Keratinocyte (primary cell): ENCODE measurements around the gene GLYATL1. TPM values are rescaled to one million over a fixed set of nuclear protein-coding genes. Genes with fewer than 3 reads are reported as not detected.

Source experiments
- DNase-seq: peaks from one replicate; pipeline ENCODE4 v3.0.0-alpha.2; 2011; ENCODE audit warnings: low read depth, missing footprints, low spot score
- FAIRE-seq: peaks from 2 replicates; lab custom pipeline; 2011; peaks lifted over from hg19 to GRCh38; lab: Jason Lieb, UNC
- H2AFZ ChIP-seq: 2 replicates; pipeline ENCODE4 v1.6.0; 2012; ENCODE audit warnings: low read length, control low read depth, inconsistent platforms; ENCODE audit not compliant: control insufficient read depth
- H3K27ac ChIP-seq: 2 replicates; pipeline ENCODE4 v1.5.1; 2011; ENCODE audit warnings: low read length; ENCODE audit not compliant: control insufficient read depth, insufficient read depth
- H3K27me3 ChIP-seq: 3 replicates; pipeline ENCODE4 v1.6.0; 2011; ENCODE audit warnings: low read length; ENCODE audit not compliant: control insufficient read depth, insufficient read depth; ENCODE audit errors: extremely low read depth
- H3K36me3 ChIP-seq, 2 experiments: 2 replicates in 1 of 2; 3 replicates in 1 of 2; pipeline ENCODE4 v1.5.1; 2011; ENCODE audit warnings: low read length in 2 of 2, mild to moderate bottlenecking in 1 of 2; ENCODE audit not compliant: control insufficient read depth in 2 of 2, insufficient read depth in 2 of 2; ENCODE audit errors: extremely low read depth in 1 of 2
- H3K4me1 ChIP-seq: 3 replicates; pipeline ENCODE4 v1.5.1; 2011; ENCODE audit warnings: low read length; ENCODE audit not compliant: control insufficient read depth, insufficient read depth; ENCODE audit errors: extremely low read depth
- H3K4me2 ChIP-seq: 3 replicates; pipeline ENCODE4 v1.6.0; 2011; ENCODE audit warnings: low read depth, low read length; ENCODE audit not compliant: control insufficient read depth, insufficient read depth; ENCODE audit errors: extremely low read depth
- H3K4me3 ChIP-seq, 3 experiments: fragments of 200-600 bp in 1 of 3; sonication (generic) in 1 of 3; 2 replicates in 2 of 3; 3 replicates in 1 of 3; pipeline ENCODE4 v1.5.1; 2011 to 2016; ENCODE audit warnings: low read length in 3 of 3, mild to moderate bottlenecking in 3 of 3, control low read depth in 2 of 3, inconsistent platforms in 1 of 3, low read depth in 1 of 3, mixed read lengths in 1 of 3, mixed run types in 1 of 3, moderate library complexity in 1 of 3; ENCODE audit not compliant: control insufficient read depth in 2 of 3, insufficient read depth in 2 of 3; ENCODE audit errors: extremely low read depth in 1 of 3
- H3K79me2 ChIP-seq: 2 replicates; pipeline ENCODE4 v1.6.0; 2012; ENCODE audit warnings: low read length; ENCODE audit not compliant: control insufficient read depth, insufficient read depth
- H3K9ac ChIP-seq: 3 replicates; pipeline ENCODE4 v1.6.0; 2011; ENCODE audit warnings: low read length; ENCODE audit not compliant: control insufficient read depth, insufficient read depth; ENCODE audit errors: extremely low read depth
- H3K9me1 ChIP-seq: 3 replicates; pipeline ENCODE4 v1.6.0; 2011; ENCODE audit warnings: low read length; ENCODE audit not compliant: control insufficient read depth, insufficient read depth; ENCODE audit errors: extremely low read depth
- H3K9me3 ChIP-seq: 2 replicates; pipeline ENCODE4 v1.5.1; 2012; ENCODE audit warnings: low read depth, low read length; ENCODE audit not compliant: control insufficient read depth
- H4K20me1 ChIP-seq: 3 replicates; pipeline ENCODE4 v1.6.0; 2011; ENCODE audit warnings: low read length; ENCODE audit not compliant: control insufficient read depth, insufficient read depth; ENCODE audit errors: extremely low read depth
- EZH2 ChIP-seq: IDR thresholded peaks from one replicate; pipeline ENCODE4 v1.6.1; 2012; ENCODE audit warnings: inconsistent platforms, mild to moderate bottlenecking, low read length, moderate library complexity
- dilution Hi-C: fragments of 300-500 bp; cut with MboI; formaldehyde crosslinking; loops from one replicate; pipeline ENCODE4 v1.7.0; 2020; ENCODE audit warnings: low sequenced_read_pairs; ENCODE audit not compliant: extremely low pct_ligation_motif_present
- polyA plus RNA-seq, 5 experiments: library from polyadenylated mRNA; depleted of rRNA in 3 of 5; stranded (reverse) in 3 of 5; stranded (forward) in 1 of 5; unstranded in 1 of 5; fragments of >200 nt; gene quantifications; 1 replicate in 1 of 5; 2 replicates in 3 of 5; 3 replicates in 1 of 5; pipeline versions ENCODE4 v1.2.1 to v1.2.3, GENCODE V29; 2011 to 2012; ENCODE audit warnings: missing spikeins in 2 of 5, low read depth in 1 of 5, low replicate concordance in 1 of 5
- TF ChIP-seq, protein P1 (sequence below), 3 experiments: IDR thresholded peaks in 1 of 3; conservative IDR thresholded peaks in 1 of 3; optimal IDR thresholded peaks in 1 of 3; 2 replicates in 2 of 3; 3 replicates in 1 of 3; pipeline versions ENCODE3 to v1.5.1; 2011; ENCODE audit warnings: low read length in 3 of 3, mild to moderate bottlenecking in 3 of 3, moderate library complexity in 2 of 3, control low read depth in 1 of 3, inconsistent platforms in 1 of 3; ENCODE audit not compliant: insufficient read depth in 2 of 3; ENCODE audit errors: extremely low read depth in 1 of 3

The GLYATL1 gene
- polyA plus RNA-seq, 1 donor (not counting 4 experiments of a cell fraction or from before 2014, with no cell fraction given): 0.26 TPM

DNA sequence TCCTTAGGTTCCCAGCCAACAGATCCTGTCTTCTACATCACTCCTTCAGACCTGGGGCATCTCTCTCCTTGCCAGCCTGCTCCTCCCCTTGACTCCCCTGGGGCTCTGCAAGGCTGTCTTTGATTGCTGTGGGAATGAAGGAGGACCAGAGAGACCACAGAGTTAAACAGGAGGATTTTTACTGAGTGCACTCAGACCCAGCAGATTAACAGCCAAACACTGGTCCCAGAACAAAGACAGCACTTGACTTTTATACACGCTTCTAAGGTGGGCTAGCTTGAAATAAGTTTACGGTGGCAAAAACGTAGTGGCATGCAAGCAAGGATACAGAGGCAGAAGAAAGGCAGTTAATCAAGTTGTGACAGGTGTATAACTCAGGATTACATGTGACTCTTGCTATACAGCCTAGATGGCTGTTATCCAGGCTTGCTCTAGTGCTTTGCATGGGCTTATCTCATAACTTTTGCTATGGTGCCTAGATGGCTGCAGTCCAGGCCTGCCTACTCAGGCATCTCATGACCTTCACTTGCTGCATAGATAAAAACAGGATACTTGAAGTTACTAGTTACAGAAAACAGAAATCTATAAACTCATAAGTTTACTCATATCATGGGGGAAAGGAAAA lies 22.0 kb upstream of the GLYATL1 start:
- Histone ChIP-seq H3K9me3 (peaks cover 11% of the 10 kb centered on the region), H4K20me1 (no peaks in the 10 kb centered on the region), H3K9ac (no peak overlapping the region), H3K9me1 (no peaks in the 10 kb centered on the region), H3K79me2 (no peaks in the 10 kb centered on the region), H3K4me1 (peaks cover 11% of the 10 kb centered on the region), H3K27ac (no peak overlapping the region), H3K4me2 (no peak overlapping the region), H3K4me3 (no peak overlapping the region), H3K27me3 (no peaks in the 10 kb centered on the region), H2AFZ (no peak overlapping the region), H3K36me3 (no peaks in the 10 kb centered on the region)
- FAIRE-seq: no peak
- TF ChIP-seq, protein P1, sequence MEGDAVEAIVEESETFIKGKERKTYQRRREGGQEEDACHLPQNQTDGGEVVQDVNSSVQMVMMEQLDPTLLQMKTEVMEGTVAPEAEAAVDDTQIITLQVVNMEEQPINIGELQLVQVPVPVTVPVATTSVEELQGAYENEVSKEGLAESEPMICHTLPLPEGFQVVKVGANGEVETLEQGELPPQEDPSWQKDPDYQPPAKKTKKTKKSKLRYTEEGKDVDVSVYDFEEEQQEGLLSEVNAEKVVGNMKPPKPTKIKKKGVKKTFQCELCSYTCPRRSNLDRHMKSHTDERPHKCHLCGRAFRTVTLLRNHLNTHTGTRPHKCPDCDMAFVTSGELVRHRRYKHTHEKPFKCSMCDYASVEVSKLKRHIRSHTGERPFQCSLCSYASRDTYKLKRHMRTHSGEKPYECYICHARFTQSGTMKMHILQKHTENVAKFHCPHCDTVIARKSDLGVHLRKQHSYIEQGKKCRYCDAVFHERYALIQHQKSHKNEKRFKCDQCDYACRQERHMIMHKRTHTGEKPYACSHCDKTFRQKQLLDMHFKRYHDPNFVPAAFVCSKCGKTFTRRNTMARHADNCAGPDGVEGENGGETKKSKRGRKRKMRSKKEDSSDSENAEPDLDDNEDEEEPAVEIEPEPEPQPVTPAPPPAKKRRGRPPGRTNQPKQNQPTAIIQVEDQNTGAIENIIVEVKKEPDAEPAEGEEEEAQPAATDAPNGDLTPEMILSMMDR (optimal IDR thresholded peaks at IDR 0.05 in 1 of 3, IDR thresholded peaks at IDR 0.05 in 1 of 3, conservative IDR thresholded peaks at IDR 0.05 in 1 of 3; ENCODE audit: extremely low read depth in 1 of 3, insufficient read depth in 2 of 3, low read length in 3 of 3): no peak
- TF ChIP-seq EZH2: no peak
- dilution Hi-C loops: no loop called here
- DNase-seq: no peak

DNA sequence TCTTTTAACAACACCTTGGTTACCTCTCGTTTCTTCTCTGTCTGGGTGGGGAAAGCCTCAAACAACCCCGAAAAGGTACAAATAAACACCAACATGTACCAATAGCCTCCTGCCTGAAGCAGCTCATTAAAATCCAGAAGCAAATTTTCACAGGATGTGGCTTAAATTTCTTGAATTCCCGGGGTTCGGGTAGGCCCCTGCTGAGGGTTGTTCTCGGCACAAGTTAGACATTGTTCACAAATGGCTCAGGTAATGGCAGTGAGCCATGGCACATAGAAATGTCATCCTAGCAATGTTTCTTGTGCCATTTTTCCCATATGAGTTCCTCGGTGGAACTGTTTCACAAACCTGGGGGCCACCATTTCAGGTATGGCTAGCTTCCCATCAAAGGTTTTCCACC lies 19.7 kb upstream of the GLYATL1 start:
- TF ChIP-seq, protein P1 (optimal IDR thresholded peaks at IDR 0.05 in 1 of 3, IDR thresholded peaks at IDR 0.05 in 1 of 3, conservative IDR thresholded peaks at IDR 0.05 in 1 of 3; ENCODE audit: extremely low read depth in 1 of 3, insufficient read depth in 2 of 3, low read length in 3 of 3): no peak
- TF ChIP-seq EZH2: no peak
- H3K27me3 ChIP-seq: no peaks in the 10 kb centered on the region
- H3K9me1 ChIP-seq: no peaks in the 10 kb centered on the region
- no peak for DNase-seq
- no peak overlapping the region for H3K4me2 ChIP-seq
- dilution Hi-C loops: no loop called here
- no peak for FAIRE-seq
- no peaks in the 10 kb centered on the region for H3K79me2 ChIP-seq
- no peak overlapping the region for H2AFZ ChIP-seq
- H3K4me1 ChIP-seq: peaks cover 21% of the 10 kb centered on the region
- H3K27ac ChIP-seq: no peak overlapping the region
- no peak overlapping the region for H3K4me3 ChIP-seq
- no peaks in the 10 kb centered on the region for H4K20me1 ChIP-seq
- H3K9me3 ChIP-seq: peaks cover 11% of the 10 kb centered on the region
- no peak overlapping the region for H3K9ac ChIP-seq
- no peaks in the 10 kb centered on the region for H3K36me3 ChIP-seq
